ENCODE results near the gene ARSK. TPM values are rescaled to one million over a fixed set of nuclear protein-coding genes. Genes with fewer than 3 reads are reported as not detected.
"Not testable (repeated sequence)": the region's sequence is repeated elsewhere in the genome, so short reads cannot be mapped to it uniquely, and the experiment has no call there.

ARSK gene
- total RNA-seq, 1 experiment from 2014 or later: 5.6 TPM

DNA sequence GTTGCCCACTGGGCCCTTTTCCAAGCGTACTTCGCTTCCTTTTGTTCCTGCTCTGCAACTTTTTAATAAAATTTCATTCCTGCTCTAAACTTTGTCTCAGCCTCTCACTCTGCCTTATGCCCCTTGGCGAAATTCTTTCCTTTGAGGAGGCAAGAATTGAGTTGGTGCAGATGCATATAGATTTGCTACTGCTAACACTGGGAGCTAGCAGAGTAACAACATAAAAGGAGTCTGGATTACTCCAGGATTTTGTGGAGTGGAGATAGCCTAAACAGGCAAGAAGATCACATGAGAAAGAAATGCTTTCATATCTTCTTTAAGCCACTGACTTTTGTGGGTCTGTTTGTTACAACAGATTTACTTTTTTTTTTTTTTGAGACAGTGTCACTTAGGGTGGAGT, 78.8 kb downstream of the ARSK start:
- no peaks in the 10 kb centered on the region for H3K36me3 ChIP-seq (ENCODE audit: insufficient read depth, low read length)

GRCh38 chr5:95634081-95634480, 79.2 kb downstream of the ARSK start:
- Histone ChIP-seq H3K27ac (ENCODE audit: low read length) (no peak overlapping the region), H3K4me3 (ENCODE audit: low read length) (no peak overlapping the region), H3K9me3 (ENCODE audit: low read length) (no peaks in the 10 kb centered on the region), H2AFZ (ENCODE audit: low read length) (no peak overlapping the region), H3K4me2 (ENCODE audit: low read depth, low read length, poor library complexity, severe bottlenecking) (no peak overlapping the region), H4K20me1 (ENCODE audit: insufficient read depth, low read depth, low read length) (no peaks in the 10 kb centered on the region), H3K27me3 (ENCODE audit: low read length) (no peaks in the 10 kb centered on the region), H3K79me2 (ENCODE audit: low read length) (no peaks in the 10 kb centered on the region), H3K9ac (ENCODE audit: low read length) (no peak overlapping the region), H3K9me2 (replicated peaks; ENCODE audit: insufficient read depth, low read length) (0 out of 2 replicates have a peak, but pooled peaks cover 6% of the 10 kb centered on the region), H3K36me3 (ENCODE audit: insufficient read depth, low read length) (no peaks in the 10 kb centered on the region), H3K4me1 (ENCODE audit: low read length) (peaks cover 2% of the 10 kb centered on the region)
- DNase-seq: no peak

More for the DNA sequence above, 78.8 kb downstream of the ARSK start:
- DNase-seq: no peak
- no peaks in the 10 kb centered on the region for H3K27me3 ChIP-seq (ENCODE audit: low read length)
- H3K9me3 ChIP-seq (ENCODE audit: low read length): no peaks in the 10 kb centered on the region
- no peak overlapping the region for H3K9ac ChIP-seq (ENCODE audit: low read length)
- H3K79me2 ChIP-seq (ENCODE audit: low read length): no peaks in the 10 kb centered on the region
- H3K4me1 ChIP-seq (ENCODE audit: low read length): peaks cover 6% of the 10 kb centered on the region
- 0 out of 2 replicates have a peak, but pooled peaks cover 6% of the 10 kb centered on the region for H3K9me2 ChIP-seq (replicated peaks; ENCODE audit: insufficient read depth, low read length)
- H3K27ac ChIP-seq (ENCODE audit: low read length): no peak overlapping the region
- no peak overlapping the region for H3K4me3 ChIP-seq (ENCODE audit: low read length)
- no peak overlapping the region for H3K4me2 ChIP-seq (ENCODE audit: low read depth, low read length, poor library complexity, severe bottlenecking)
- no peaks in the 10 kb centered on the region for H4K20me1 ChIP-seq (ENCODE audit: insufficient read depth, low read depth, low read length)
- H2AFZ ChIP-seq (ENCODE audit: low read length): no peak overlapping the region

GRCh38 chr5:95638632-95639031, 83.7 kb downstream of the ARSK start:
- Histone ChIP-seq H3K9me3 (ENCODE audit: low read length) (no peaks in the 10 kb centered on the region), H4K20me1 (ENCODE audit: insufficient read depth, low read depth, low read length) (no peaks in the 10 kb centered on the region), H3K27ac (ENCODE audit: low read length) (no peak overlapping the region), H3K4me1 (ENCODE audit: low read length) (peaks cover 10% of the 10 kb centered on the region), H3K9ac (ENCODE audit: low read length) (no peak overlapping the region), H3K36me3 (ENCODE audit: insufficient read depth, low read length) (no peaks in the 10 kb centered on the region), H3K9me2 (replicated peaks; ENCODE audit: insufficient read depth, low read length) (no peaks in the 10 kb centered on the region), H2AFZ (ENCODE audit: low read length) (no peak overlapping the region), H3K79me2 (ENCODE audit: low read length) (no peaks in the 10 kb centered on the region), H3K27me3 (ENCODE audit: low read length) (no peaks in the 10 kb centered on the region), H3K4me3 (ENCODE audit: low read length) (no peak overlapping the region), H3K4me2 (ENCODE audit: low read depth, low read length, poor library complexity, severe bottlenecking) (no peak overlapping the region)
- DNase-seq: no peak

DNA sequence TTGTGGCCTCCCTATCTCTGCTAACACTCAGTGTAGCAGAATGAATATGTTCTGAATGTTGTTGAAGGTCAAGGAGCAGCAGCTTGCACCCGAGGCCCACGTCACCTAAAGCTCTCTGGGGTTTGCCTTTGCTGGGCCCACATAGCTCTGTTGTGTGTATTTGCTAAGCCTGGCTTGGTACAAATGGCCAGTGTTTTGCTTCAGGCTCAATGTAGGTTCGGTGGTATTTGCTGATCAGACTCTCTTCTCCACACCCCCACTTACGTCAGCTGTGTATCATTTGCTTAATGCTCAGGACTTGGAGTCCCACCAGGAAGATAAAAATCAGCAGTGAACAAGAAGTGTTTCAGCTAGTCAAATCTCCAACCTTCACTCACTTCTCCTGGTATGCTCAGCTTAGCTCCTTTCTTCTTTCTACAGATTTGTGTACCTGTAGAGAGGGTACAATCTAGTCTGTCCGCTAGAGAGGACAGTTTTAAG, 86.9 kb downstream of the ARSK start:
- peaks cover 20% of the 10 kb centered on the region for H3K4me1 ChIP-seq (ENCODE audit: low read length)
- no peak for DNase-seq
- H3K27me3 ChIP-seq (ENCODE audit: low read length): no peaks in the 10 kb centered on the region
- H3K4me2 ChIP-seq (ENCODE audit: low read depth, low read length, poor library complexity, severe bottlenecking): no peak overlapping the region
- H3K27ac ChIP-seq (ENCODE audit: low read length): no peak overlapping the region
- no peaks in the 10 kb centered on the region for H4K20me1 ChIP-seq (ENCODE audit: insufficient read depth, low read depth, low read length)
- H3K9me2 ChIP-seq (replicated peaks; ENCODE audit: insufficient read depth, low read length): no peaks in the 10 kb centered on the region
- H3K9ac ChIP-seq (ENCODE audit: low read length): no peak overlapping the region
- no peaks in the 10 kb centered on the region for H3K79me2 ChIP-seq (ENCODE audit: low read length)
- H3K36me3 ChIP-seq (ENCODE audit: insufficient read depth, low read length): no peaks in the 10 kb centered on the region
- H2AFZ ChIP-seq (ENCODE audit: low read length): 0 out of 2 replicates have a peak overlapping the region, but pooled peaks have one; percentile 37
- H3K9me3 ChIP-seq (ENCODE audit: low read length): no peaks in the 10 kb centered on the region
- no peak overlapping the region for H3K4me3 ChIP-seq (ENCODE audit: low read length)

DNA sequence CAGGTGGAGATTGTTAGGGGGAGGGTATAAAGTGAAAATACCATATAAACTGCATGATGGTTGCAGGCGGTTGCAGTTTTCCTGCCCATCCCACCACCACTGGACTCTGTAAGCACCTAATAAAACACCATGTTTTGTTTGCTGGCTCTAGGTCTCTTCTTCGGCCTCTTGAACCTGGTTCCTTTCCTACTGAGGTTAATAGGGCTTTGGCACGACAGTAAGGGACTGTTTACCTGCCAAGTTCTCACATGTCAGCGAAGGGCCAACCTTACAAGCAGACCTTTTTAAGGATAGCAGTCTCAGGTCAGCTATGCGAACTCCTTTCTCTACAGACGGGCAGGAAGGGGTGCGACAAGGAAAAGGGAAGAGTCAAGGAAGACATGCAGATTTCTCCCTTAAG, 88.3 kb downstream of the ARSK start:
- Histone ChIP-seq H3K4me3 (ENCODE audit: low read length) (no peak overlapping the region), H3K27me3 (ENCODE audit: low read length) (no peaks in the 10 kb centered on the region), H3K36me3 (ENCODE audit: insufficient read depth, low read length) (no peaks in the 10 kb centered on the region), H3K9me3 (ENCODE audit: low read length) (no peaks in the 10 kb centered on the region), H4K20me1 (ENCODE audit: insufficient read depth, low read depth, low read length) (no peaks in the 10 kb centered on the region), H3K9me2 (replicated peaks; ENCODE audit: insufficient read depth, low read length) (no peaks in the 10 kb centered on the region), H2AFZ (ENCODE audit: low read length) (no peak overlapping the region), H3K4me1 (ENCODE audit: low read length) (peaks cover 34% of the 10 kb centered on the region), H3K27ac (ENCODE audit: low read length) (no peak overlapping the region), H3K79me2 (ENCODE audit: low read length) (no peaks in the 10 kb centered on the region), H3K9ac (ENCODE audit: low read length) (no peak overlapping the region), H3K4me2 (ENCODE audit: low read depth, low read length, poor library complexity, severe bottlenecking) (no peak overlapping the region)
- no peak for DNase-seq

- peak; percentile 80 for DNase-seq
- H3K27ac ChIP-seq (ENCODE audit: low read length): no peak overlapping the region
Observed at GRCh38 chr5:95644351-95645042, 89.6 kb downstream of the ARSK start.

DNA sequence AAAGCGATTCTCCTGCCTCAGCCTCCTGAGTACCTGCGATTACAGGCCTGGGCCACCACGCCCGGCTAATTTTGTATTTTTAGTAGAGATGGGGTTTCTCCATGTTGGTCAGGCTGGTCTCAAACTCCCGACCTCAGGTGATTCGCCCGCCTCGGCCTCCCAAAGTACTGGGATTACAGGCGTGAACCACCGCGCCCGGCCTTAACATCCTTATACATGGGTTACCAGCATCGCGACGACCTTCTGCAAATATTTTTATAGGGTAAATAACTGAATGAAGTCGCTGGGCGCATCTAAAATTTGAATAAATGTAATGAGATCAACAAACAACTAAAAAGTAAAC, 91.3 kb downstream of the ARSK start:
- Histone ChIP-seq H3K4me2 (ENCODE audit: low read depth, low read length, poor library complexity, severe bottlenecking) (peak overlapping the region; percentile 92), H3K4me1 (ENCODE audit: low read length) (peaks cover 39% of the 10 kb centered on the region), H3K4me3 (ENCODE audit: low read length) (peak overlapping the region; percentile 76; the same call in 1 of the 2 replicates), H2AFZ (ENCODE audit: low read length) (0 out of 2 replicates have a peak overlapping the region, but pooled peaks have one; percentile 32)
- H3K36me3 ChIP-seq (ENCODE audit: insufficient read depth, low read length); H3K9me3 ChIP-seq (ENCODE audit: low read length); H3K79me2 ChIP-seq (ENCODE audit: low read length); DNase-seq; H3K27me3 ChIP-seq (ENCODE audit: low read length); H4K20me1 ChIP-seq (ENCODE audit: insufficient read depth, low read depth, low read length); H3K9me2 ChIP-seq (replicated peaks; ENCODE audit: insufficient read depth, low read length); H3K27ac ChIP-seq (ENCODE audit: low read length); H3K9ac ChIP-seq (ENCODE audit: low read length): not testable (repeated sequence)

More at GRCh38 chr5:95644351-95645042, 89.6 kb downstream of the ARSK start:
- H3K9ac ChIP-seq (ENCODE audit: low read length): no peak overlapping the region; the same call in 1 of the 2 replicates
- no peaks in the 10 kb centered on the region for H3K36me3 ChIP-seq (ENCODE audit: insufficient read depth, low read length)
- H3K27me3 ChIP-seq (ENCODE audit: low read length): no peaks in the 10 kb centered on the region
- H3K4me3 ChIP-seq (ENCODE audit: low read length): no peak overlapping the region
- H3K9me2 ChIP-seq (replicated peaks; ENCODE audit: insufficient read depth, low read length): no peaks in the 10 kb centered on the region
- H2AFZ ChIP-seq (ENCODE audit: low read length): peak overlapping the region; percentile 94
- H4K20me1 ChIP-seq (ENCODE audit: insufficient read depth, low read depth, low read length): no peaks in the 10 kb centered on the region
- no peak overlapping the region for H3K4me2 ChIP-seq (ENCODE audit: low read depth, low read length, poor library complexity, severe bottlenecking)
- H3K4me1 ChIP-seq (ENCODE audit: low read length): peaks cover 38% of the 10 kb centered on the region
- H3K79me2 ChIP-seq (ENCODE audit: low read length): no peaks in the 10 kb centered on the region
- H3K9me3 ChIP-seq (ENCODE audit: low read length): no peaks in the 10 kb centered on the region

GRCh38 chr5:95646569-95647431, 91.9 kb downstream of the ARSK start, which contains the start of gene RFESD:
Gene RFESD (plus strand): TSS chr5:95646777. CDS start chr5:95652272, 5,495 bp downstream.
- Histone ChIP-seq H3K4me2 (ENCODE audit: low read depth, low read length, poor library complexity, severe bottlenecking) (peak within 1 kb of the TSS; percentile 92), H3K27me3 (ENCODE audit: low read length) (no peaks in the 10 kb centered on the region), H3K9me3 (ENCODE audit: low read length) (no peaks in the 10 kb centered on the region), H3K79me2 (ENCODE audit: low read length) (no peaks in the 10 kb centered on the region), H3K4me3 (ENCODE audit: low read length) (peak within 1 kb of the TSS; percentile 76), H3K9me2 (replicated peaks; ENCODE audit: insufficient read depth, low read length) (no peaks in the 10 kb centered on the region), H2AFZ (ENCODE audit: low read length) (peak within 1 kb of the TSS; percentile 81), H4K20me1 (ENCODE audit: insufficient read depth, low read depth, low read length) (no peaks in the 10 kb centered on the region), H3K36me3 (ENCODE audit: insufficient read depth, low read length) (no peaks in the 10 kb centered on the region), H3K9ac (ENCODE audit: low read length) (peak within 1 kb of the TSS; percentile 76), H3K27ac (ENCODE audit: low read length) (peak within 1 kb of the TSS; percentile 45), H3K4me1 (ENCODE audit: low read length) (peaks cover 33% of the 10 kb centered on the region)
- peak; percentile 99 for DNase-seq

Data from Karpas-422 (cell line).